ENCODE data around the gene CACNA1B.
"Not testable (repeated sequence)": the region's sequence is repeated elsewhere in the genome, so short reads cannot be mapped to it uniquely, and the experiment has no call there.

The CACNA1B gene

DNA sequence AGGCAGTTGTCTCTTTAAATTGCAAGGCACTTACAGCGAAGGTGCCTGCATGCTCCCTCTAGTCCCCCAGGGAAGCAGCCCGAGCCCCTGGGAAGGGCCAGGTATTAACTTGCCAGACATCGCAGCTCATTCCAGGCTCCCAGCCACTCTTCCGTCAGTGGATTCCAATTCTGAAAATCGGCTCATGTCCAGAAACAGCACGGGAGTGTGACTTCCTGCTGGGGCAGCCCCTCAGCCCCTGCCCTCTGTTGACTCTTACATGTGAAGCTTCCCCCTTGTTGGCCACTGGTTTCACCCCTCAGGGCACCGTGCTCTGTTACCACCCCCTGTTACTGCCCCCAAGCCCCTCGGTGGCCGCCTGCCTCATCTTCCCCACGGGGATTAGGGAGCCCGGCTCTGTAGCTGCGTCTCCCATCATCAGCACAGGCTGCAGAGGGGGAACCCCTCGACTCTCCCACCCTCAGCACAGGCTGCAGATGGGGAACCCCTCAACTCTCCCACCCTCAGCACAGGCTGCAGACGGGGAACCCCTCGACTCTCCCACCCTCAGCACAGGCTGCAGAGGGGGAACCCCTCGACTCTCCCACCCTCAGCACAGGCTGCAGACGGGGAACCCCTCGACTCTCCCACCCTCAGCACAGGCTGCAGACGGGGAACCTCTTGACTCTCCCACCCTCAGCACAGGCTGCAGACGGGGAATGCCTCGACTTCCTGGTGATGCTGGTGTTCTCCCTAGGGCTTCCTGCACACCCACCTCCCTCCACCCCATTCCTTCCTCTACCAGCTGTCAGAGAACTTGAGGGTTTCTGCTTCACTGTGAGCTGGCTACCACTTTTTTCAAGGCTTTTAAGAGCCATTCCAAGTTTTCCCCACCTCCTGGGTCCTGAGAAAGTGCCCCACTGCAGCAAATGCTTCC is 11.1 kb upstream of the CACNA1B start:
- DNase-seq = no peak

- no peak for DNase-seq
Observed at GRCh38 chr9:137870432-137870831, 7.2 kb upstream of the CACNA1B start.

- no peak for DNase-seq
Observed at GRCh38 chr9:137872296-137872695, 5.3 kb upstream of the CACNA1B start.

DNA sequence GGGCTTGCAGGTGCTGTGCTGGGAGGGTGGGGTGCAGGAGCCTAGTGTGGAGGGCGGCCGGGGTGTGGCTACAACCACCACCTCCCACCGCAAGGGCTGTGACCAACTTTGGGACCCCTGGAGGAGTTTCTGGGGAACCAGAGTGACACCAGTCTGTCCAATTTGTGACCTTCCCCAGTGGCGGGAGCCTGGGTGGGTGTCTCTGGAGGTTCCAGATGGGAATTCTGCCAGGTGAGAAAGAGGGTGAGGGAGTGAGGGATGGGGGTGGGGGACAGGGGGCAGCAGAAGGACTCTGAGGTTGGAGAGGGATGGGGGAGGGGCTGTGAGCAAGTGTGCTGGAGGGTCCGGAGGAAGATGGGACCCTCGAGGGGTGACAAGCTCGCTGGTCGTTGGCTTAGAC is 4.2 kb upstream of the CACNA1B start:
- no peak for DNase-seq

DNA sequence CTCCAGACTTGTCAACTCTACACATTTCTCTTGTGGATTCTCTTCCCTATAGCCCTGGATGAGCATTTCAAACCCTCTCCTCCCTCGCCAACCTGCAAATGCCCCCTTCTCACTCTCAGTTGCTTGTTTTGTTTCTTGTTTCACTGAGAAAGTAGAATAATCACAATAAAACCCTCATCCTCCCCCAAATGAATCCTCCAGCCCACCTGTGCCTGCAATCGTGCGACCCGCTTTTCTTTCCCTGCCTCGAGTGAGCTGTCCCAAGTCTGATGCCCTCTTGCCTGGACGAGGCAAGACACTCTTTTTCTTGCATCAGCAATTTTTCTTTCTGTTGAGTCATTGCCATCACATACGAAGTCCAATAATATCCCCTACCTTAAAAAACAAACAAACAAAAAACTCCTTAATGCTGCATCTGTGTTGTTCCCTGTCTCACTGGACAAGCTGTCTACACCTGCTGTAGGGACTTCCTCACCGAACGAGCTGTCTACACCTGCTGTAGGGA is 3.7 kb upstream of the CACNA1B start:
- no peak for DNase-seq

DNA sequence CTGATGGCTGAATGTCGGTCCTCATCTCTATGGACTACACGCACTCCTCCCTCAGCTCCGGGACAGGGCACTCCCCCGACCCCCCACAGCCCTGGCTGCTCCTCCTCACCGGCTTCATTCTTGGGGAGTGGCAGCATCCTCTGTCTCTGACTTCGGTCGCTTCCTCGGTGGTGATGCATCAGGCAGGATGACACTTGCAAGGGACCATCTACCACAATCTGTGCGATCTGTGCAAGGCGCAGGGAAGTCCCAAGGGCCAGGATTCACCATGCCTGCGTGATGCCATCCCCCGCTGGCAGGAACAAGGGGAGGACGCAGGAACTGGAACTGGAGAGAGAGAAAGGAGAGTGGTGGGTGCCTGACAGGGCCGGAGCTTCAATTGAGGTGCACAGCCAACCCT is 2.2 kb upstream of the CACNA1B start:
- DNase-seq = no peak

- no peak for DNase-seq
Observed at GRCh38 chr9:137875846-137876245, 1.7 kb upstream of the CACNA1B start.

- DNase-seq = no peak
Observed at GRCh38 chr9:137876269-137876668, 1.3 kb upstream of the CACNA1B start.

DNA sequence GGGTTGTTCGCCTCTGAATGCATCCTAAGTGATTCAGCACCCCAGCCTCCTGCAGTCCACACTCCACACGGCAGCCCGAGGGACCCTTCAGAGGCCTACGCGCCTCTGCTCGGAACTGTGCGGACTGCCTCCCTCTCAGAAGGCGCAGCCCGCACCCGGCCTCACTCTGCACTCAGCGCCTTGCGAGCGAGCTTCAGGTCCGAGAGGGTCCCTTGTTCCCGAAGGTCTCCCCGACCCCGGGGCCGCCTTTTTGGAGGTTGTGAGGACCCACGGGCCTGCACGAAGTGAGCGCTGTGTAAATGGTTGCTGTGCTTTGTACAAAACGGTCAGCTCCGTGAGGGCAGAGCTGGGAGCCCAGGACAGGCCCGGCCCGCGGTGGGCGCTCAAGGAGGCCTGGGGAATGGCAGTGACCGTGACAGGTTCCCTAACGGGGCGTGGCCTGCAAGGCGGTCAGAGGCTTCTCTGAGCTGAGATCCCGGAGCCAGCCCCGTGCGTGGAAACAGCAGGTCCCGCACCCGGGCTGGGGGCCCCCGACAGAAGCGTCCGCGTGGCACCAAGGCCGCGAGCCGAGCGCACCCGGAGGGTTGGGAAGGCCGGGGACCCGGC is 698 bp upstream of the CACNA1B start:
- DNase-seq = no peak

GRCh38 chr9:137878146-137878941 is 762 bp downstream of the CACNA1B start:
- no peak for DNase-seq

DNA sequence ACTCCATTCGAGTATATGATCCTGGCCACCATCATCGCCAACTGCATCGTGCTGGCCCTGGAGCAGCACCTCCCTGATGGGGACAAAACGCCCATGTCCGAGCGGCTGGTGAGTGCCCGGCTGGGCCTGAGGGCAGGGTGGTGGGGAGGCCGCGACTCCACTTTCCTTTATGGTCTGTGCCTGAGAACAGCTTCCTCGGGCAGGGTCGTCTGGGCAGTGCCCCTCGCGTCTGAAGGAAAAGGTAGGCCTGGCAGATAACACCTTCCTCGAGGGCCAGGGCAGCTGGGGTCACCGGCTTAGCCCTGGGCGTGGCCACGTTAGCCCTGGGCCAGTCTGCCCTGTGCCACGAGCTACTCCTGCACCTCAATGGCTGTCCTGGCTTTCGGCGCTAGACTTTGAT is 1.5 kb downstream of the CACNA1B start:
- DNase-seq = no peak

- DNase-seq = no peak
Observed at GRCh38 chr9:137879566-137880150, 2.1 kb downstream of the CACNA1B start.

DNA sequence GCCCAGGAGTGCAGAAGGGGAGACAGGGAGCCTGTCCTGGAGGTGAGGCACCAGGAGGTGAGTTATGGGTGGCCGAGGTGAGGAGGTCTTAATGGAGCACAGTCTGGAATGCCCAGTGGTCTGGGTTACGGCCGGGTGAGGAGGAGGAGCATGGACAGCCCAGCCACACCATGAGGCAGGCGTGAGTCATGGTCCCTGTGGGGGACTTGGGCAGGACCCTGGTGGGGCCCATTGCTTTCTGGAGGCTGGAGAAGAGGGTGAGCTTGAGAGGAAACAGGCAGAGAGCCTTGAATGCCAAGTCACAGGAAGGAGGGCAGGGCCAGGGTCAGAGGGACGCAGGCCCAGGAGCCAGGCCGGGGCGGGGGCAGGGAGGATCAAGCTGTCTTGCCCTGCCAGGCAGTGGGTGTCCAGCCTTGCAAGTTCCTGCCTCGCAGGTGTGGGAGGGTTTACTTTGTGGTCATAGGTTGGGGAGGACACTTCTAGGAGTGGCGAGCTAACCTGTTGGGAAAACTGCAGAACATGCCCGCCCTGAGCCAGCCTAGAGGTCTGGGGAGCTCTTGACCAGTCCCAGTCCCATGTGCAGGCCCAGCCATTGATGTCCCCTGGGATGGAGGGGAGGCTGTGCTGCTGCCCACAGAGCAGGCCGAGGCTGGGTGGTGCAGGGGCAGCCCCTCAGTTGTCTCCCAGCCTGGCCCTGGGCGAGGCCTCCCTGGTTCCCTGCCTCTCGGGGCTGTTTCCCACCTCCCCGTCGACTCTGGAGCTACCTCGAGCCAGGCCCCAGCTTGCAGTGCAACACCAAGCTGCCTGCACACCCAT is 2.8 kb downstream of the CACNA1B start:
- no peak for DNase-seq

DNA sequence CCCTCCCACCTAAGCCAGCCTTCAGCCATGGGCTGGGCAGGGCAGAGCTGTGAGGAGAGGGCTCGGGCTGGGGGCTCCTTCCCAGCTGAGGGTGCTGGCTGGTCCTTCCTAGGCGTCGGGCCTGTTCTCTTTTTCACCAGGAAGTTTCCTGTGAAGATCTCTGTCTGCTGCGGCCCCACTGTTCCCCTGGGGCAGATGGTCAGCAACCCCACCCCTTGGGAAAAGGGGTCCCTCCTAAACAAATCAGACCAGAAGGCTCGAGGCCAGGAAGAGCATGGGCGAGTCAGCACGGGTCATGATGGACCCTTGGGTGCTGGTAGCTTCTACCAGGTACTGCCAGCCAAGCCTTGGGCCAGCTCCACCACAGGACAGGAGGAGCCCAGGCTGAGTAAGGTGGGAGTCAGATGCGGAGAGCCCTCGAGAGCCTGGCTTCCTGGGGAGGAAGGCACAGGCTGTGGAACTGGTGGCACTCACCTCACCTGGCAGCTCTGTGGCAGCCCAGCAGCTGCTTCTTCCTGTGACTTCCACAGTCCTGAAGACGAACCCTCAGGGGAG is 3.5 kb downstream of the CACNA1B start:
- DNase-seq = no peak

- no peak for DNase-seq
Observed at GRCh38 chr9:137881591-137882505, 4.3 kb downstream of the CACNA1B start.

DNA sequence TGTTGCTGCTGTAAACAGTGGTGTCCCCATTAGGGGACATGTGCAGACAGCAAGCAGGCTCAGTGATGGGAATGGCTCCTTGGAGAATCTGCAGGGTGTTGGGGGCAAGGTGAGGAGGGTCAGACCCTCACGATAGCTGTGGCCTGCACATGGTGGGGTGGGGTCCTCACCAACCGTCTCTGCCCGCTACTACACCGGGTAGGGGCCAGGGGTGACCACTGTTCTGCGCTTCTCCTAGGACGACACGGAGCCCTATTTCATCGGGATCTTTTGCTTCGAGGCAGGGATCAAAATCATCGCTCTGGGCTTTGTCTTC is 4.9 kb downstream of the CACNA1B start:
- no peak for DNase-seq

GRCh38 chr9:137883977-137884376 is 6.4 kb downstream of the CACNA1B start:
- not testable (repeated sequence) for DNase-seq

- DNase-seq = not testable (repeated sequence)
Observed at GRCh38 chr9:137884547-137884946, 7.0 kb downstream of the CACNA1B start.

DNA sequence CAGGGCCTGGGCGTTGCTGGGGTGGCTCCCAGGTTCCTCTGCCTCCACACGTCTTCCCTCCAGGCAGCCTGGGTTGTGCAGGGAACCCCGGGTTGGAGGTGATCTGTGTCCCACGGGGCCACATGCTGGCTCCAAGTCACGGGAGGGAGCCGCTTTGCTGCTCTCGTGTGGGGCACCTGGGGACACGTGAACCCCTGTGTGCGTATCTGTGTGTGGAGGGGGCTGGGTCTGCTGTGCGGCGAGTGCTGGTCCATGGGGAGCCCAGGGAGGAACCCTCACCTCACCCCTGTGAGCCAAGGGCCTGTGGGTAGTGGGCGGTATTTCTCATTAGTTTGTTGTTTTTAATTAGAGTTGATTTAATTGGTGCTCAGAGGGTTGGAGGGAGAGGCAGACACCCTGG is 7.5 kb downstream of the CACNA1B start:
- not testable (repeated sequence) for DNase-seq

DNA sequence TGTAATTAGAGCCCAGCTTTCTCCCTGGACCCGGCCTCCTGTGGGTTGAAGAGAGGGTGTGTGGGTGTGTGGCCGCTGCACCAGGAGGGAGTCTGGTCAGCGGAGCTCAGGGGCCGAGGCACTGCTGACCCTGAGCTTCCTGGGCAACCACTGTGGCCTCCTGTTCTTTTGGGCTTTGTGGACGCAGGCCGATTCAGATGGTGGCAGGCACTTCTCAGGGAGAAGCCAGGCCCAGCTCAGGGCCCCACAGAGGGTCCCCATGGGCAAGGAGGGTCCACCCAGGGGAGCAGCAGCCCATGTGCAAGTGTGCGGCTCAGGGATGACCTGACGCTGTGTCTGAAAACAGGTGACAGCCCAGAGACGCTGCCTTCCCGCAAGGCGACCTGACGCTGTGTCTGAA is 11.0 kb downstream of the CACNA1B start:
- DNase-seq = not testable (repeated sequence)

- not testable (repeated sequence) for DNase-seq
Observed at GRCh38 chr9:137889966-137890365, 12.4 kb downstream of the CACNA1B start.

All from hippocampal formation (tissue), 2 donors.